SU-DHL-6 (cell line): ENCODE measurements around the gene GPR15.

ENCODE experiments used
- H2AFZ ChIP-seq: fragments of 200-600 bp; sonication (generic); 2 replicates; pipeline ENCODE4 v1.6.1; 2014; ENCODE audit warnings: low read depth, mild to moderate bottlenecking, moderate library complexity, mixed read lengths, antibody characterized with exemption, low read length; ENCODE audit not compliant: severe bottlenecking
- H3F3A ChIP-seq: fragments of 200-600 bp; shearing (Covaris generic); 2 replicates; pipeline ENCODE4 v1.6.0; 2016; ENCODE audit warnings: antibody characterized with exemption, mild to moderate bottlenecking; ENCODE audit not compliant: insufficient read depth
- H3K27ac ChIP-seq: fragments of 200-600 bp; sonication (generic); 2 replicates; pipeline ENCODE4 v1.5.1; 2016; ENCODE audit warnings: low read depth, mild to moderate bottlenecking, low read length, moderate library complexity, mixed read lengths
- H3K27me3 ChIP-seq: fragments of 200-600 bp; sonication (generic), shearing (Covaris generic); 2 replicates; pipeline ENCODE4 v1.6.0; 2014; ENCODE audit warnings: mild to moderate bottlenecking, low read length
- H3K36me3 ChIP-seq: fragments of 200-600 bp; sonication (generic); 2 replicates; pipeline ENCODE4 v1.6.1; 2014; ENCODE audit warnings: mild to moderate bottlenecking, low read length, mixed read lengths
- H3K4me2 ChIP-seq: fragments of 300-600, 200-600 bp; shearing (Covaris generic), sonication (generic); 2 replicates; pipeline ENCODE4 v1.6.0; 2014; ENCODE audit warnings: low read length, low read depth, mild to moderate bottlenecking; ENCODE audit not compliant: poor library complexity, severe bottlenecking
- H3K4me3 ChIP-seq: fragments of 200-600 bp; sonication (generic); 2 replicates; pipeline ENCODE4 v1.5.1; 2014; ENCODE audit warnings: antibody characterized with exemption, low read length, mild to moderate bottlenecking, mixed read lengths; ENCODE audit not compliant: insufficient read depth, poor library complexity, severe bottlenecking
- H3K79me2 ChIP-seq: fragments of 200-600 bp; sonication (generic); 2 replicates; pipeline ENCODE4 v1.6.1; 2014; ENCODE audit warnings: mild to moderate bottlenecking, low read length, moderate library complexity; ENCODE audit not compliant: insufficient read depth
- H3K9ac ChIP-seq: fragments of 200-600 bp; sonication (generic); 2 replicates; pipeline ENCODE4 v1.7.0; 2014; ENCODE audit warnings: mild to moderate bottlenecking, low read length
- H3K9me2 ChIP-seq: fragments of 200-600 bp; sonication (generic); replicated peaks from 2 replicates; pipeline ENCODE4 v1.6.1; 2014; ENCODE audit warnings: low read length; ENCODE audit not compliant: insufficient read depth
- H3K9me3 ChIP-seq: fragments of 200-600 bp; sonication (generic); 2 replicates; pipeline ENCODE4 v1.6.1; 2014; ENCODE audit warnings: low read length, mixed read lengths; ENCODE audit not compliant: insufficient read depth
- H4K20me1 ChIP-seq: fragments of 200-600 bp; sonication (generic); 2 replicates; pipeline ENCODE4 v1.6.1; 2014; ENCODE audit warnings: low read depth, mild to moderate bottlenecking, antibody characterized with exemption, low read length, moderate library complexity, mixed read lengths
- EZH2phosphoT487 ChIP-seq: fragments of 200-600 bp; sonication (generic), shearing (Covaris generic); conservative IDR thresholded peaks from 2 replicates; pipeline ENCODE4 v1.6.1; 2018; ENCODE audit warnings: mild to moderate bottlenecking, antibody characterized with exemption, low read length, moderate library complexity, mixed read lengths
- TF ChIP-seq, protein P1 (sequence below): fragments of 200-600 bp; sonication (generic); IDR thresholded peaks from one replicate; pipeline ENCODE4 v1.5.1; 2017; ENCODE audit warnings: antibody characterized with exemption, mild to moderate bottlenecking, low read length, moderate library complexity; ENCODE audit not compliant: insufficient read depth, poor library complexity, severe bottlenecking

GPR15 gene

DNA sequence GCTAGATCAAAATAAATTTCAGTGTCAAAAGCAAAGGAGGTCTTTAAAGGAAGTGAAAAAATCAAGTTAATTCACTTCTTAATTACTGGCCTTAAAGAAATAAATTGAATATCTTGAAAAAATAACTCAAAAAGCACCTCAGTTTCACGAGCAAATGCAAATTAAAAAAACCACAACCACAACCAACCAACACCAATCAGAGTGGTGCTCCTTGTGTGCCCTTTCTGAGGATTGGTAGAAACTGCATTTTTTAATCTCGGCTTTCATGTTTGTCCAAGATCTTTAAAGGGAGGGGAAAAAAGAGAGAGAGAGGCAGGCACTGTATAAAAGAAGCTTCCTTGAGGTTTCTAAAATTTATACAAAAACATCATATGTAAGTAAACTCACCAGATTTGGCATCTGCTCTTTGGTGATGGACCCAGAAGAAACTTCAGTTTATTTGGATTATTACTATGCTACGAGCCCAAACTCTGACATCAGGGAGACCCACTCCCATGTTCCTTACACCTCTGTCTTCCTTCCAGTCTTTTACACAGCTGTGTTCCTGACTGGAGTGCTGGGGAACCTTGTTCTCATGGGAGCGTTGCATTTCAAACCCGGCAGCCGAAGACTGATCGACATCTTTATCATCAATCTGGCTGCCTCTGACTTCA lies at the start of gene GPR15:
Gene GPR15, plus strand, starts transcription at position 357 of the 653 bp plus-strand sequence. Its CDS starts 56 bp downstream, at position 413.
- no peak within 1 kb of the TSS for H2AFZ ChIP-seq
- no peaks in the 10 kb centered on the region for H3K9me2 ChIP-seq
- peak within 1 kb of the TSS; percentile 97 for H3K27ac ChIP-seq
- TF ChIP-seq EZH2phosphoT487: no peak
- TF ChIP-seq, protein P1, sequence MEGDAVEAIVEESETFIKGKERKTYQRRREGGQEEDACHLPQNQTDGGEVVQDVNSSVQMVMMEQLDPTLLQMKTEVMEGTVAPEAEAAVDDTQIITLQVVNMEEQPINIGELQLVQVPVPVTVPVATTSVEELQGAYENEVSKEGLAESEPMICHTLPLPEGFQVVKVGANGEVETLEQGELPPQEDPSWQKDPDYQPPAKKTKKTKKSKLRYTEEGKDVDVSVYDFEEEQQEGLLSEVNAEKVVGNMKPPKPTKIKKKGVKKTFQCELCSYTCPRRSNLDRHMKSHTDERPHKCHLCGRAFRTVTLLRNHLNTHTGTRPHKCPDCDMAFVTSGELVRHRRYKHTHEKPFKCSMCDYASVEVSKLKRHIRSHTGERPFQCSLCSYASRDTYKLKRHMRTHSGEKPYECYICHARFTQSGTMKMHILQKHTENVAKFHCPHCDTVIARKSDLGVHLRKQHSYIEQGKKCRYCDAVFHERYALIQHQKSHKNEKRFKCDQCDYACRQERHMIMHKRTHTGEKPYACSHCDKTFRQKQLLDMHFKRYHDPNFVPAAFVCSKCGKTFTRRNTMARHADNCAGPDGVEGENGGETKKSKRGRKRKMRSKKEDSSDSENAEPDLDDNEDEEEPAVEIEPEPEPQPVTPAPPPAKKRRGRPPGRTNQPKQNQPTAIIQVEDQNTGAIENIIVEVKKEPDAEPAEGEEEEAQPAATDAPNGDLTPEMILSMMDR: no peak
- peak within 1 kb of the TSS; percentile 88 for H3K4me2 ChIP-seq
- H3K79me2 ChIP-seq: peaks cover 34% of the 10 kb centered on the region
- peak within 1 kb of the TSS; percentile 61 for H3K9ac ChIP-seq
- H3K36me3 ChIP-seq: no peaks in the 10 kb centered on the region; the same call in 1 of the 2 replicates
- H3K27me3 ChIP-seq: no peaks in the 10 kb centered on the region
- peak within 1 kb of the TSS; percentile 72 for H3K4me3 ChIP-seq
- no peaks in the 10 kb centered on the region for H3K9me3 ChIP-seq
- peaks cover 38% of the 10 kb centered on the region for H3F3A ChIP-seq
- H4K20me1 ChIP-seq: no peaks in the 10 kb centered on the region

DNA sequence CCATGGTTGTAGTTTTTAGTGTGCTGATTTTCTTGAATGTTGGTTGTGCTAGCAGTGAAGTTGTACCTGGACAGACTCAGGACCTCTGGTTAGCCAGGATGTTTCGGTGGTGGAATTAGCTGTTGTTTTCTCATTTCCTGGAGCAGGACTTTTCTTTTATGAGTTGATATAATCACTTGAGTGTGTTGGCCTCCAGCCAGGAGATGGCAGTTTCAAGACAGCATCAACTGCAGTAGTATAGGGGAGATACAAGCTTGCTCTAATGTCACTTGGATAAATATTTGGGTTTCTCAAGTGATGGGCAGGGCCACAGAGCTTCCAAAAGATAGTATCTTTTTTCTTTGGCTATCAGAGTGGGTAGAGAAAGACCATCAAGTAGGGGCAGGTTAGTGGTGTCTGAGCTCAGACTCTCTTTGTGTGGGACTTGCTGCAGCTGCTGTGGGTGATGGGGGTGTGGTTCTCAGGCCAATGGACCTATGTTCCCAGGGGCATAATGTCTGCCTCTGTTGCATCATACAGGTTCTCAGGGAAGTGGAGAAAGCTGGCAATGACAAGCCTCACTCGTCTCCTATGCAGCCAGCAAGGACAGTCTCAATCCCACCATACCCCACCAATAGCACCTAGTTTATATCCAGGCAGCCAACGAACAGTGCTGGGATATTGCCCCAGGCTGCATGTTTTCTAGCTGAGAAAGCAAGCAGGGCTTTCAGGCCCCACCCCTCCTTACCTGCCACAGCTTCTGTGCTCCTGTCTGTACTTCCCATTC lies 48.9 kb upstream of the GPR15 start:
- Histone ChIP-seq H3K9ac (no peak overlapping the region), H3K79me2 (no peaks in the 10 kb centered on the region), H2AFZ (no peak overlapping the region), H3K36me3 (no peaks in the 10 kb centered on the region), H3K4me3 (no peak overlapping the region), H3K27ac (no peak overlapping the region), H3K9me3 (no peaks in the 10 kb centered on the region), H4K20me1 (no peaks in the 10 kb centered on the region), H3K4me2 (no peak overlapping the region), H3F3A (no peaks in the 10 kb centered on the region), H3K9me2 (no peaks in the 10 kb centered on the region), H3K27me3 (no peaks in the 10 kb centered on the region)
- TF ChIP-seq, protein P1: no peak
- no peak for TF ChIP-seq EZH2phosphoT487

DNA sequence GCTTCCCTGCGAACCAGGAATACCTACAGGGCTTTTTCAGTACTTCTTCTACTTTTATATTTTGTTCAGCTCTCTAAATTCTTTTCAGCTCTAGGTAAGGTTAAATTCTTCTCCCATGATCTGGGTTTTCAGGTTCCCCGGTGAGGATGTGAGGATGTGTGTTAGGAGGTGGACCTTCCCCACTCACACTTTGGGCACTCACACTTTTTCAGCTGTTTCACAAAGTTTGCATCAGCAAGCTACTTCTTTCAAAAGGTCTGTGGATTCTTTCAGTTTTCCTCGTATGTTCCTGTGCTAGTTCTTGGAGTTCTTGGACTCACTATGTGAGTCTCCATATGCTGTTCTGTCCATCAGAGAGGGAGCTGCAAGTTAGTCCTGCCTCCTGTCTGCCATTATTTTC lies 48.2 kb upstream of the GPR15 start:
- no peak for TF ChIP-seq EZH2phosphoT487
- TF ChIP-seq, protein P1: no peak
- H3K79me2 ChIP-seq: no peaks in the 10 kb centered on the region
- no peak overlapping the region for H3K4me2 ChIP-seq
- H3K9me2 ChIP-seq: no peaks in the 10 kb centered on the region
- no peak overlapping the region for H3K9ac ChIP-seq
- no peak overlapping the region for H3K4me3 ChIP-seq
- no peaks in the 10 kb centered on the region for H3K27me3 ChIP-seq
- no peaks in the 10 kb centered on the region for H3K9me3 ChIP-seq
- H4K20me1 ChIP-seq: no peaks in the 10 kb centered on the region
- no peak overlapping the region for H2AFZ ChIP-seq
- no peak overlapping the region for H3K27ac ChIP-seq
- H3F3A ChIP-seq: no peaks in the 10 kb centered on the region
- no peaks in the 10 kb centered on the region for H3K36me3 ChIP-seq
